GM19395 (cell line): ENCODE data around the gene TP63.
A peak's percentile ranks its signal among the peaks of the same experiment; 100 is the strongest.
"Not testable (repeated sequence)": the region's sequence is repeated elsewhere in the genome, so short reads cannot be mapped to it uniquely, and the experiment has no call there.

Experiments
- ATAC-seq: cut with Tn5 transposase; IDR thresholded peaks from one replicate; pipeline ENCODE4 v1.9.1; 2021; ENCODE audit warnings: mild to moderate bottlenecking, moderate library complexity; ENCODE audit not compliant: unreplicated experiment

Gene TP63

GRCh38 chr3:189625071-189625470 lies 6.1 kb upstream of the TP63 start:
- no peak for ATAC-seq

GRCh38 chr3:189625572-189625971 lies 5.6 kb upstream of the TP63 start:
- ATAC-seq = no peak

- ATAC-seq = no peak
These were observed 4.9 kb upstream of the TP63 start for GRCh38 chr3:189626286-189626685.

GRCh38 chr3:189629803-189630455 lies 1.3 kb upstream of the TP63 start:
- no peak for ATAC-seq

- peak; percentile 57 for ATAC-seq
These were observed 319 bp upstream of the TP63 start for GRCh38 chr3:189630767-189631372.

- ATAC-seq = peak; percentile 5
These were observed 220 bp downstream of the TP63 start for GRCh38 chr3:189631409-189631808.

- ATAC-seq = peak; percentile 57
These were observed 1.1 kb downstream of the TP63 start for GRCh38 chr3:189632242-189632641.

- ATAC-seq = no peak
These were observed 4.2 kb downstream of the TP63 start for GRCh38 chr3:189635339-189635738.

GRCh38 chr3:189636048-189636447 lies 4.9 kb downstream of the TP63 start:
- no peak for ATAC-seq

GRCh38 chr3:189637750-189638149 lies 6.6 kb downstream of the TP63 start:
- ATAC-seq = no peak

- ATAC-seq = peak; percentile 50
These were observed 7.3 kb downstream of the TP63 start for GRCh38 chr3:189638276-189639031.

- ATAC-seq = peak; percentile 61
These were observed 10.6 kb downstream of the TP63 start for GRCh38 chr3:189641776-189642175.

GRCh38 chr3:189646853-189647542 lies 15.8 kb downstream of the TP63 start:
- ATAC-seq = no peak

- ATAC-seq = no peak
These were observed 20.9 kb downstream of the TP63 start for GRCh38 chr3:189652042-189652441.

GRCh38 chr3:189655617-189656016 lies 24.4 kb downstream of the TP63 start:
- ATAC-seq = peak; percentile 88

- ATAC-seq = no peak
These were observed 28.4 kb downstream of the TP63 start for GRCh38 chr3:189659571-189659970.

- no peak for ATAC-seq
These were observed 33.1 kb downstream of the TP63 start for GRCh38 chr3:189664311-189664710.

- ATAC-seq = not testable (repeated sequence)
These were observed 41.2 kb downstream of the TP63 start for GRCh38 chr3:189672346-189672745.

- ATAC-seq = peak; percentile 91
These were observed 42.3 kb downstream of the TP63 start for GRCh38 chr3:189673535-189673934.

GRCh38 chr3:189674249-189674913 lies 43.2 kb downstream of the TP63 start:
- ATAC-seq = no peak

GRCh38 chr3:189677667-189678066 lies 46.5 kb downstream of the TP63 start:
- ATAC-seq = peak; percentile 58
